ENCODE measurements around the gene ABCC4.

ABCC4 gene

DNA sequence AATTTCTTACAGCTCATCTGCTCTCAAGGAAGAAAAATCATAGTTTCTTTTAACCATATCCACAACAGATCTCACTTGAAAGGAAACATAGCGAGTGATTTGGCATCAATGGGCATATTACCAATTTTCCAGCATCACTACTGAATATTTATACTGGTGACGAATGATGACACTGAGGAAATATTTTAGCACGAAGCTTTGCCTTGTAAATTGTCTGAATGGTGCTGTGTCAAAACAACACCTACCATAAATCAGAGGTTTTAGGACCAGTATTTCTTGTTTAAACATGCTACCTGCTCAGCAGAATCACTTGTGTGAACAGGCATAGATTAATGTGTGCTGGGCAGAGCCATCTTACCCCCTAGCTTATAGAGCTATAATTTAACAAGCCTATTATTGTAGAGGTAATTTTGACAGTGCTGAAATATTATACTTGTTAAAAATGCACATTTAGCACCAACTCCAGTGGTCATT is 146.8 kb downstream of the ABCC4 start:
- no peak for DNase-seq (ENCODE audit: low read depth)

- DNase-seq (ENCODE audit: low read depth): no peak
Measured at GRCh38 chr13:95153647-95154412, 147.4 kb downstream of the ABCC4 start.

- no peak for DNase-seq (ENCODE audit: low read depth)
Measured at GRCh38 chr13:95151942-95152587, 149.2 kb downstream of the ABCC4 start.

DNA sequence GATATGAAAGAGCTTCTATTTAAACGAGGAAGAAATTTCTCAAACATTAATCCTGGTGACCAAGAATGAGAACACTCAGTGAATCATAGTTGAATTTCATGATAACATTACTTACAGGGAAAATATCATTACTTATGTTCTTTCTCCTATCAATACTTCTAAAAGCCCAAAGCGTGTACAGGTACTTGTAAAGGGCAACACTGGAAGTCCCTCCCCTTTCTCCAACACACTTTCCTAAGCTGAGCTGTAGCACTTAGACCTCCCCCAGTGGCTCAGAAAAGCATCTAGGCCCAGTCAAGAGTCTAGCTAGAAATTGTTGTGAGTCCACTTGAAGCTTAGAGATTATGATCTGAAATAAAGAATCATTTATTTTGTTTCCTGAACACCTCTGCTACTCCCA is 150.7 kb downstream of the ABCC4 start:
- DNase-seq (ENCODE audit: low read depth): no peak

- DNase-seq (ENCODE audit: low read depth): no peak
Measured at GRCh38 chr13:95146486-95146885, 154.8 kb downstream of the ABCC4 start.

DNA sequence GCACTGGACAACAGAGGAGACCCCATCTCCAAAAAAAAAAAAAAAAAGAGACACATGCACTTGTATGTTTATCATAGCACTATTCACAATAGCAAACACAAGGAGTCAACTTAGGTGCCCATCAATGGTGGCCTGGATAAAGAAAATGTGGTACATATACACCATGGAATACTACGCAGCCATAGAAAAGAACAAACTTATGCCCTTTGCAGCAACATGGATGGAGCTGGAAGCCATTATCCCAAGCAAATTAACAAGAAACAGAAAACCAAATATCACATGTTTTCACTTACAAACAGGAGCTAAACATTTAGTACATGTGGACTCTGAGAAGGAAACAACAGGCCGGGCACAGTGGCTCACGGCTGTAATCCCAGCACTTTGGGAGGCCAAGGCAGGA is 155.7 kb downstream of the ABCC4 start:
- no peak for DNase-seq (ENCODE audit: low read depth)

DNA sequence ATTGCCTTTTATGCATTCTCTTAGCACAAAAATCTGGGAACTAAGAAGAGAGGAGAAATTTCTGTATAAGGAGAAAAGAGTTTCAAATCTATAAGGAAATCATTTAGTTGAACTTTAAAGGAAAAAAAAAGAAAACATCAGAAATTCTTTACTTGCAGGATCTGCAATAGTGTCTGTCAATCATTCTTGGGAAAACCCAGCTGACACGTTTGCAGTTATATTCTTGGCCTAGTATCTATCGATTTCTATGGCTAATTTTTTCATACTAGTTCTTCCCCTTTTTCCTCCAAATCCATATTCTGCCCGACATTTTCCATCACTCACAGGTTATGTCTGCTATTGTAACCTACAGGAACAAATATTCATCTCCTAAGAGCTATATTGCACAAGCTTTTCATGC is 160.7 kb downstream of the ABCC4 start:
- no peak for DNase-seq (ENCODE audit: low read depth)

- no peak for DNase-seq (ENCODE audit: low read depth)
Measured at GRCh38 chr13:95138876-95139585, 162.2 kb downstream of the ABCC4 start.

GRCh38 chr13:95137096-95137495 is 164.2 kb downstream of the ABCC4 start:
- DNase-seq (ENCODE audit: low read depth): no peak

GRCh38 chr13:95136638-95137037 is 164.6 kb downstream of the ABCC4 start:
- no peak for DNase-seq (ENCODE audit: low read depth)

DNA sequence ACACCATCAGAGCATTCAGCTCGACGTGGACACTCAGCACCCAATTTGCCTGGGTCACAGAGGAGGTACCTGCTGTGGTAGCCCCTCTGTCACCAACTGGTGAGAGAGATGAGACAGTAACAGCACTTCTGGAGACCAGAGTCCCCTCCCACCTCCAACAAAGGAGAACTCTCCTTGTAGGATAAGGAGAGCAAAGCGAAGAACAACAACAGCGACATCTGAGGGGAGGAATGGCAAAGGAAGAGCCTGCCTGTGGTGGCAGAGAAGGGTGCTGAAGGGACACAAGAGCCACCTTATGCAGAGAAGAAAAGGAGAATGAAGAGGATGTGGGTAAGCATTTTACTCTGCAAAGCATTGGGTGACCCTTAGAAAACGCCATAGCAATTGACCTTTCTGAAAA is 167.8 kb downstream of the ABCC4 start:
- no peak for DNase-seq (ENCODE audit: low read depth)

DNA sequence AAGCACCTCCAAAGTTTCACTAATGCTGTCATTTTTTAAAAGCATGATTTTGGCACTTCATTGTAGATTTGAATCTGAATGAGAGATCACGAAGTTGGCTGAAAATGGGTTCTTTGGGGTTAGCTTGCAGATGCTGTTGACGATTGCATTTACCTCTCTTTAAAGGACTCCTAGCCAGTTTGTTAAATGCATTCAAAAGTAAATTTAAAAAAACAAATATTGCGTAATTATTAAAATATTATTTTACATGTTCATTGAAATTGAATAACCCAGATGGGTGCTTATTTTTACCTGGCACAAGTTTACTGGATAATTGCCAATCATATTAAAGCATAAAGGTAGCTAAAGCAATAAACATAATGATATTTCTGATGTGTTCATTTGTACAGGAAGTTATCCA is 172.2 kb downstream of the ABCC4 start:
- DNase-seq (ENCODE audit: low read depth): no peak

DNA sequence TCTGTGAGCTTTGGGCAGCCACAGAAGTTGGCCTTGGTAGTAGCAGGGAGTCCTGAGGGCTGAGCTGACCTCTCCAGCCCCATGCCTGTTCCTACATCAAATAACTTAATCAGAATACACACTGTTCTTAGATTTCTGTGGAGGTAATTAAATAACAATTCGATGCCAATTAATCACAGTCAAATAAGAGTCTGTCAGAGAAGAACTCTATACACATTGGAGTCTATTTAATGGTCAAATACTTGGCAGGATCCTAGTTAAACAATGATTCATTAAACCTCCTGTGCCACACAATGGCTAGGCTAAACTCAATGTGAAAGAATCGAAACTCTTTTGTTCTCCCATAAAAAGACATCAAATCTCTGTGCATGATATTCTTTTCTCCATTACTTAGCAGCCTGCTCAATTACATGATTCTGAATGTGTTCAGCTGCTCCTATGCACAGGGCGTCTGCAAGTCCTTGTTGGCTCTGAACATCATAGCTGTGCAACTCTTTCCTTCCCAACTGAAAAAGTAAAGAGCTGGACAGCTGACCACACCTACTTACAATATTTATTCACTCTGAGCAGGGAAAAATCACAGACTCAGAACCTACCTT is 173.1 kb downstream of the ABCC4 start:
- no peak for DNase-seq (ENCODE audit: low read depth)

DNA sequence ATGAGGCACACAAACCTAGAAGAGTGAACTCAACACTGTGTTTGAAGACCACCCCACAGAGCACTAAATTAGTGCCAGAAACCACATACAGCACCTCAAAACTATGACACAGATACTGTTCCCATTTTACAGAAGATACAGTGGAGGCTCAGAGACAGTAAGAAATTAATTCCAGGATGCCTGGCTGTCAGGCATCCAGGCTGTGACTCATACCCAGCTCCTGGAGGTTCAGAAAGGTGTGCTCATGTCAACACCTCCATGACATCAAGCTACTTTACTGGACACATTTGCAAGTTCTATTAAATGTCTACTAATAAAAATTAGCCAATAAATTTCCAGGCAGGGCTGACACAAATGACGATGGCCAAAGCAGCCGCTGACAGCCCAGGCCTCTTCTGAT is 176.3 kb downstream of the ABCC4 start:
- no peak for DNase-seq (ENCODE audit: low read depth)

- DNase-seq (ENCODE audit: low read depth): no peak
Measured at GRCh38 chr13:95123726-95124125, 177.5 kb downstream of the ABCC4 start.

- DNase-seq (ENCODE audit: low read depth): no peak
Measured at GRCh38 chr13:95122063-95122462, 179.2 kb downstream of the ABCC4 start.

- no peak for DNase-seq (ENCODE audit: low read depth)
Measured at GRCh38 chr13:95121516-95121915, 179.7 kb downstream of the ABCC4 start.

- DNase-seq (ENCODE audit: low read depth): no peak
Measured at GRCh38 chr13:95120650-95121049, 180.6 kb downstream of the ABCC4 start.

DNA sequence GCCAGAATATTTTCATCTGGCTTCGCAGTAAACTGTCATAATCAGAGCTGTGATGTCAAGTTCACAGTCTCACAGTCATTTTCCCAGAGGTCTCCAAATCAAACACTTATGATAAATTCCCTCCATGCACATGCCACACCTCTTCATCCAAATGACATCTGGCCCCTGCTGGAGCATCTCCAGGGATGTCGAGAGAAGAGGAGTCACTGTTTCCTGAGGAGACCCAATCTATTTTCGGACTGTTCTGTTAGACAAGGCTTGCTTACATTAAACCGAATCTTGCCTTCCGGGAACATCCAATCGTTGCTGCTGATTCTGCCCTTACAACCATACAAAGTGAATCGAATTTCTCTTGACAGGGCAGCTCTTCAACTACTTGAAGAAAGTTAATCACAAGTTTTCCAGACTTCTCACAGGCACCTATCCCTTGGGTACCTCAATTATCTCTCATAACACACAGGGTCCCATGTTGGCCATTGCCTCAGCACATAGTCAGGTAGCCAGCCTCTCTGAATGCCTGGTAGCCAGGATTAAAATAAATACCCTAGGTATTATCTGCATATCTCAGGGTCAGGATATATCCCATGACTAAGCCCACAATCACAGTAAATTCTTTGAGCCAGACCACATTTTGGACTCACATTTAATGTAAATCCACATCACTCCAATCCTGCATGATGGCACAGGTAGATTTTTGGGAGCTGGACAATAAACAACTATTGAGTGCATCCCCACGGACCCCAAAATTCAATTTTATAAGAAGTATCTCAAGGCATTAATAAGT is 182.5 kb downstream of the ABCC4 start:
- DNase-seq (ENCODE audit: low read depth): no peak

DNA sequence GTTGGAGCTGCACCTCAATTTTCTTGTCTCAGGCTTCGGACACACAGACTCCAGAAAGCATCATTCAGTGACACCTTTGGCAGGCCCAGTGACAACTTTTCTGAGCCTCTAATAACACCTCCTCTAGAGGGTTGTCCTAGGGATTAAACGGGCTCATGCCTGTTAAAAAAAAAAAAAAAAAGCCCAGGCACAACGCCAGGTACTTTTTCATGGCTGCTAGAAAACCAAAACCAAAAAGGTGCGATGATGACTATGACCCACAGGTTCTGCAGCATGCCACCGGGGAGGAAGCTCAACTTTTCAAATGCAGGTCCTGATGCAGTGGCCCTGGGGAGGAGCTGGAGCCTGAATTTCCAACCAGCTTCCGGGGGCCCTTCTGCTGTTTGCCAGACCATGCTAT is 184.2 kb downstream of the ABCC4 start:
- no peak for DNase-seq (ENCODE audit: low read depth)

- no peak for DNase-seq (ENCODE audit: low read depth)
Measured at GRCh38 chr13:95115525-95115924, 185.7 kb downstream of the ABCC4 start.

DNA sequence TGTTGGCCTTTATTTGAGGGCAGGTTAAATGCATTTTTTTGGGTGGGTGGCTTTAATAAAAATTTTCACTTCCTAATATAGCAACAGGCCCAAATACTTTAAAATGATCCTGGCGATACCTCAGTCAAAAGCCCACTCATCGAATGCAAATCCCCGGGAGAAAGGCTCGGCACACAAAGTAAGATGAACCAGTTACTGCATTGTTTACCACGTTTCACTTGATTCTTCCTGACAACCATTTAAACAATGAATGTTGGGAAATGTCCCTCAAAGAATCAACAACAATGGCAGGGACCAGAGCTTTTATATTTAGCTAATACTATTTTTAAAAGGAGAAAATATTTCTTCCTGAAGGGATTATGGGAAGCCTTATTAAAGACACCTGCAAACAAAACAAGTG is 187.7 kb downstream of the ABCC4 start:
- no peak for DNase-seq (ENCODE audit: low read depth)
